ENCODE data around the gene IGBP1.

DNA sequence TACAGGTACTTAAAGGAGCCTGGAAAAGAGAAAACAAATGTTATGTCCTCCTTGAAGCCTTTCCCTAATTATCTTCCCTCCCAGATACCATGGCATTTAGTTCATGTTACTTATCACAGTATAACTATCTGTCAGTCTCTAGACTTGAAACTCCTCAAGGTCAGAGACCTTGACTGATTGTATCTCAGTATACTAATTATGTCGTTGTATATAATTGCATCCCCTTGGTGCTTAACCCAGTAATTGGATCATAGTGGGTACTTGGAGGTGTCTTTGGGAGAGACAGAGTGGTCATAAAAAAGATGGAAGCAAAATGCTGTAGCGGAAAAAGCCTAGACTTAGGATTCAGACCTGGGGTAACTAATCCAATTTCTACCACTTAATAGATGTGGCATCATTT, 8.1 kb downstream of the IGBP1 start:
- TF ChIP-seq POLR2AphosphoS5 (IDR thresholded peaks at IDR 0.05; ENCODE audit: low read depth, low read length) = no peak
- no peak for TF ChIP-seq POLR2A (IDR thresholded peaks at IDR 0.05; ENCODE audit: low read depth, low read length)
- no peak for TF ChIP-seq TAF1 (IDR thresholded peaks at IDR 0.05; ENCODE audit: low read depth, low read length)
- no peak for TF ChIP-seq POU2F2 (IDR thresholded peaks at IDR 0.05; ENCODE audit: low read depth, low read length)
- TF ChIP-seq SPI1 (IDR thresholded peaks at IDR 0.05; ENCODE audit: low read depth, low read length) = no peak
